HEK293 (cell line): ENCODE results near the gene LRP5.

Source experiments
- GLI2 ChIP-seq: fragments of 450-650 bp; formaldehyde crosslinking; IDR thresholded peaks from 2 replicates; pipeline ENCODE4; 2017; ENCODE audit warnings: missing biosample characterization, missing genetic modification characterization, low read depth, borderline replicate concordance
- YY1 ChIP-seq: fragments of 450-650 bp; formaldehyde crosslinking; IDR thresholded peaks from 2 replicates; pipeline ENCODE4 v1.5.1; 2018; ENCODE audit warnings: missing biosample characterization, missing genetic modification characterization

DNA sequence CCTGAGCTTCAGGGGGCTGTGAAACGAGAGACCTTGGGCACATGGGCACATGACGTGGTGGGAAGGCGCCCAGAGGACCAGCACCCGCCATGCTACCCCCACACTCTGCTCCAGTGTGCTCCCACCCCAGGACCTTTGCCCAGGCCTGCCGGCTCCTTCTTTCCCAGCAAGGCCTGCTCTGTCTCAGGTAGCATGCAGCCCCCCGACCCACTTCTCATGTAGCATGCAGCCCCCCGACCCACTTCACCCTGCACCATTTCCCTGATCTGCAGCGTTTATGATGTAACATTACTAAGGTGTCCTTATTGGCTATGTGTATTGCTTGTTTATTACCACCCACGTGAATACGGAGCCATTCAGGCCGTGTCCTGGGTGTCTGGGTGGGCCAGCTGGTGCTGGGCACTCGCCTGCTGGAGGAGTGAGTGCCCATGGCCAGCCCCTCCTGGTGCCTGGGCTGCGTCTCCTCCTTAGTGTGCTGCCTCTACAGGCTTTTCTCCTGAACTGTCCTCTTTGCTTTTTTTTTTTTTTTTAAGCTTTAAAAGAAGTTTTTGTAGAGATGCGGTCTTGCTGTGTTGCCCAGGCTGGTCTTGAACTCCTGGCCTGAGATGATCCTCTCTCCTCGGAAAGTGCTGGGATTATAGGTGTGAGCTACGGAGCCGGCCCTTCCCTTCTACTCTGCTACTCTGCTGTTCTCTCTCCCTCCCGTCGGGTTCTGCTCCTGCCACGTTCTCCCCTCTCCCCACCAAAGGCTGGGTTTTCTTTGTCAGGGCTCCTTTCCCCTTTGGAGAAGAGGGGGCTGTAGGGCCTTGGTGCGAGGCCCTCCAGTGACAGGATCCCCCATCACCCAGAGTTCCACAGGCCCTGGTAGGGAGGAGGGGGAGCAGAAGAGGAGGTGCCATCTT is 29.4 kb downstream of the LRP5 start:
- no peak for TF ChIP-seq GLI2 (tag by site-specific recombination)
- no peak for TF ChIP-seq YY1
